ENCODE measurements around the gene UCN3. TPM values are rescaled to one million over a fixed set of nuclear protein-coding genes. Genes with fewer than 3 reads are reported as not detected.
"Not testable (repeated sequence)": the region's sequence is repeated elsewhere in the genome, so short reads cannot be mapped to it uniquely, and the experiment has no call there.

Gene UCN3
- total RNA-seq, 1 donor, result not detected

DNA sequence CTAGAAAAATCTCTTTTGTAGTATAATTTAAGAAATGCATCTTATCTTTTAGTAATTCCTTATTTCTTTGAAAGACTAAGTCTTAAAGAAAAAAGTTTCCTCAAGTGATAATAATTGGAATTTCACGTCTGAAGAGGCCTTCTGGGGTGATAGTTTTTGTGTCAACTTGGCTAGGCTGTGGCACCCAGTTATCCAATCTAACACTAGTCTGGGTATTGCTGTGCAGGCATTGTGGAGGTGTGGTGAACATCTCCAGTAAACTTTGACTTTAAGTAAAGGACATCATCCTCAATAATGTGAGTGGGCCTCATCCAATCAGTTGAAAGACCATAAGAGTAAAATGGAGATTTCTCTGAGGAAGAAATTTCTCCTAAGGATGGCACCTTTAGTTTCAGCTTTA, 42.2 kb downstream of the UCN3 start:
- H4K20me1 ChIP-seq (ENCODE audit: insufficient read depth, low read length), result no peaks in the 10 kb centered on the region
- no peaks in the 10 kb centered on the region for H3K79me2 ChIP-seq (ENCODE audit: insufficient read depth, low read length)
- no peaks in the 10 kb centered on the region for H3K9me3 ChIP-seq (ENCODE audit: low read depth, low read length)
- H3K27me3 ChIP-seq (ENCODE audit: insufficient read depth, low read length), result peaks cover 16% of the 10 kb centered on the region
- H3K27ac ChIP-seq (ENCODE audit: low read depth, low read length), result no peak overlapping the region
- no peak for DNase-seq (ENCODE audit: insufficient read length, low spot score, missing footprints)
- no peak overlapping the region for H2AFZ ChIP-seq (ENCODE audit: low read length)
- H3K36me3 ChIP-seq (ENCODE audit: insufficient read depth, low read length), result no peaks in the 10 kb centered on the region
- no peaks in the 10 kb centered on the region for H3K4me1 ChIP-seq (ENCODE audit: insufficient read depth, low read length)
- TF ChIP-seq, protein P1, sequence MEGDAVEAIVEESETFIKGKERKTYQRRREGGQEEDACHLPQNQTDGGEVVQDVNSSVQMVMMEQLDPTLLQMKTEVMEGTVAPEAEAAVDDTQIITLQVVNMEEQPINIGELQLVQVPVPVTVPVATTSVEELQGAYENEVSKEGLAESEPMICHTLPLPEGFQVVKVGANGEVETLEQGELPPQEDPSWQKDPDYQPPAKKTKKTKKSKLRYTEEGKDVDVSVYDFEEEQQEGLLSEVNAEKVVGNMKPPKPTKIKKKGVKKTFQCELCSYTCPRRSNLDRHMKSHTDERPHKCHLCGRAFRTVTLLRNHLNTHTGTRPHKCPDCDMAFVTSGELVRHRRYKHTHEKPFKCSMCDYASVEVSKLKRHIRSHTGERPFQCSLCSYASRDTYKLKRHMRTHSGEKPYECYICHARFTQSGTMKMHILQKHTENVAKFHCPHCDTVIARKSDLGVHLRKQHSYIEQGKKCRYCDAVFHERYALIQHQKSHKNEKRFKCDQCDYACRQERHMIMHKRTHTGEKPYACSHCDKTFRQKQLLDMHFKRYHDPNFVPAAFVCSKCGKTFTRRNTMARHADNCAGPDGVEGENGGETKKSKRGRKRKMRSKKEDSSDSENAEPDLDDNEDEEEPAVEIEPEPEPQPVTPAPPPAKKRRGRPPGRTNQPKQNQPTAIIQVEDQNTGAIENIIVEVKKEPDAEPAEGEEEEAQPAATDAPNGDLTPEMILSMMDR (IDR thresholded peaks at IDR 0.05; ENCODE audit: extremely low read depth, low read depth, low read length), result no peak
- H3K4me3 ChIP-seq (ENCODE audit: insufficient read depth, low read length), result no peak overlapping the region
- no peak overlapping the region for H3K4me2 ChIP-seq (ENCODE audit: insufficient read depth, low read length)

- H3K9me3 ChIP-seq (ENCODE audit: low read depth, low read length); H4K20me1 ChIP-seq (ENCODE audit: insufficient read depth, low read length); H3K36me3 ChIP-seq (ENCODE audit: insufficient read depth, low read length); H3K4me1 ChIP-seq (ENCODE audit: insufficient read depth, low read length); DNase-seq (ENCODE audit: insufficient read length, low spot score, missing footprints); H3K4me3 ChIP-seq (ENCODE audit: insufficient read depth, low read length); H3K27ac ChIP-seq (ENCODE audit: low read depth, low read length); H2AFZ ChIP-seq (ENCODE audit: low read length); H3K4me2 ChIP-seq (ENCODE audit: insufficient read depth, low read length): not testable (repeated sequence)
- Histone ChIP-seq H3K79me2 (ENCODE audit: insufficient read depth, low read length) (peaks cover 25% of the 10 kb centered on the region), H3K27me3 (ENCODE audit: insufficient read depth, low read length) (peaks cover 11% of the 10 kb centered on the region)
Measured at GRCh38 chr10:5410787-5411186, 46.0 kb downstream of the UCN3 start.

- Histone ChIP-seq H3K27ac (ENCODE audit: low read depth, low read length) (peak overlapping the region; percentile 60), H3K27me3 (ENCODE audit: insufficient read depth, low read length) (peaks cover 11% of the 10 kb centered on the region), H3K9me3 (ENCODE audit: low read depth, low read length) (no peaks in the 10 kb centered on the region), H3K4me2 (ENCODE audit: insufficient read depth, low read length) (peak overlapping the region; percentile 84), H2AFZ (ENCODE audit: low read length) (peak overlapping the region; percentile 87), H3K4me3 (ENCODE audit: insufficient read depth, low read length) (peak overlapping the region; percentile 71), H3K36me3 (ENCODE audit: insufficient read depth, low read length) (no peaks in the 10 kb centered on the region), H3K79me2 (ENCODE audit: insufficient read depth, low read length) (peaks cover 37% of the 10 kb centered on the region), H4K20me1 (ENCODE audit: insufficient read depth, low read length) (no peaks in the 10 kb centered on the region), H3K4me1 (ENCODE audit: insufficient read depth, low read length) (no peaks in the 10 kb centered on the region)
- TF ChIP-seq, protein P1 (IDR thresholded peaks at IDR 0.05; ENCODE audit: extremely low read depth, low read depth, low read length), result no peak
- DNase-seq (ENCODE audit: insufficient read length, low spot score, missing footprints), result no peak
Measured at GRCh38 chr10:5411941-5412276, 47.1 kb downstream of the UCN3 start.

DNA sequence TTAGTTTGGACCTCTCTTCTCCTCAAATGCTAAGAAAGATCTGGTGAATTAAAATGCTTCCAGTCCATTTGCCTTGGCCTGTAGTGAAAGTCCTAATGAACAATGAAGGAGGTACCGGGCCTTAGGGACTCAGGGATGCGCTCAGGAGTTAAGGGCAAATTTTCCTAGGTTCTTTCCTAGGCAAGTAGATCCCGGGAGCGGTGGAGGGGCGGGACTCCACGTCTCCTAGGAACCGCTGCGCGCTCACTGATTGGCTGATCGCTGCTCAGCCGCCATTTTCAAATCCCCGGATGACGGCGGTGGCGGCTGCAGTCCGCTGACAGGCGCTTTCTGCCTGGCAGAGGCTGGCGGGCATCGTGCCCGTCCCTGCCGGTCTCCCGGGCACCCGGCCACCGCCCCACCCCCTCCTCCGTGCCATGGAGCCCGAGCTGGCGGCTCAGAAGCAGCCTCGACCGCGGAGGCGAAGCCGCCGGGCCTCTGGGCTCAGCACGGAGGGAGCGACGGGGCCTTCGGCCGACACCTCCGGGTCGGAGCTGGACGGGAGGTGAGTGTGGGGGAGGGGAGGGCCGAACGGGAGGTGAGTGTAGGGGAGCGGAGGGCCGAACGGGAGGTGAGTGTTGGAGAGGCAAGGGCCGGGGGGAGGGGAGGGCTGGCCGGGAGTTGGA, 47.6 kb downstream of the UCN3 start, which contains the start of gene NET1:
NET1 (plus strand) TSS at position 281 of the 665 bp plus-strand sequence; CDS start at position 417, 136 bp downstream.
- Histone ChIP-seq H3K27ac (ENCODE audit: low read depth, low read length) (peak within 1 kb of the TSS; percentile 60), H3K27me3 (ENCODE audit: insufficient read depth, low read length) (peaks cover 11% of the 10 kb centered on the region), H2AFZ (ENCODE audit: low read length) (peak within 1 kb of the TSS; percentile 91), H3K36me3 (ENCODE audit: insufficient read depth, low read length) (no peaks in the 10 kb centered on the region), H3K4me3 (ENCODE audit: insufficient read depth, low read length) (peak within 1 kb of the TSS; percentile 71), H3K4me1 (ENCODE audit: insufficient read depth, low read length) (no peaks in the 10 kb centered on the region), H3K9me3 (ENCODE audit: low read depth, low read length) (no peaks in the 10 kb centered on the region), H3K79me2 (ENCODE audit: insufficient read depth, low read length) (peaks cover 42% of the 10 kb centered on the region), H4K20me1 (ENCODE audit: insufficient read depth, low read length) (no peaks in the 10 kb centered on the region), H3K4me2 (ENCODE audit: insufficient read depth, low read length) (peak within 1 kb of the TSS; percentile 86)
- peak; percentile 98 for DNase-seq (ENCODE audit: insufficient read length, low spot score, missing footprints)
- TF ChIP-seq, protein P1 (IDR thresholded peaks at IDR 0.05; ENCODE audit: extremely low read depth, low read depth, low read length), result no peak
